Measurements from ENCODE around the gene RGP1. TPM values are rescaled to one million over a fixed set of nuclear protein-coding genes. Genes with fewer than 3 reads are reported as not detected.

The RGP1 gene
- total and polyA plus RNA-seq, 2 donors, result 6.5 to 7.4 TPM

DNA sequence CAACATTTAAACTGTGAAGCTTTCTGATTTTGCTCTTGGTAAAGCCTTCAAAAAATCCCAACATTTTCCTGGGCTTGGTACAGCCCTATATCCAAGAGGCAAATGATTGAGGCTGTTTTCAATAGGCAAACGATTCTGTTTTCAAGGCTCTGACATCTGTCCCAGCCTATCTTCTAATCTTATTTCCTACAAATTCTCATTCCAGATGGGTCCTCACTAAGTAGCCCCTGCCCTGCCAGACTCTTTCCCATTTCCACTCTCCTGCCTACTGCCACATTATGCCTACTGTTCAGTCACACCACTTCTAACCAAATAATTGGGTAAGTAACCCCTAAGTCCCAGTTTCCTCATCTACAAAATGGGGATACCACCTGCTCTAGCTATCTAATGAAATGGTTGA is 3.5 kb upstream of the RGP1 start:
- WGBS, result 99% methylated on average over 1 of the region's 1 CpG
- Histone ChIP-seq H3K27ac (ENCODE audit: low read depth in 1 of 2, low read length in 1 of 2) (no peak overlapping the region), H3K36me3 (ENCODE audit: control insufficient read depth in 2 of 2, insufficient read depth in 2 of 2, low read length in 1 of 2) (peaks cover 26 to 35% of the 10 kb centered on the region in 2 donors), H3K4me3 (ENCODE audit: low read length in 2 of 2) (no peak overlapping the region), H3K4me1 (ENCODE audit: control insufficient read depth in 2 of 2, insufficient read depth in 2 of 2, low read length in 2 of 2) (peaks cover 31 to 44% of the 10 kb centered on the region in 2 donors), H3K27me3 (ENCODE audit: control insufficient read depth in 2 of 2, insufficient read depth in 1 of 2, low read length in 1 of 2) (no peaks in the 10 kb centered on the region), H3K9me3 (ENCODE audit: control insufficient read depth in 2 of 2, insufficient read depth in 1 of 2, low read length in 1 of 2) (no peaks in the 10 kb centered on the region)
- DNase-seq (ENCODE audit: low read depth in 6 of 9, low spot score in 9 of 9), result no peak

DNA sequence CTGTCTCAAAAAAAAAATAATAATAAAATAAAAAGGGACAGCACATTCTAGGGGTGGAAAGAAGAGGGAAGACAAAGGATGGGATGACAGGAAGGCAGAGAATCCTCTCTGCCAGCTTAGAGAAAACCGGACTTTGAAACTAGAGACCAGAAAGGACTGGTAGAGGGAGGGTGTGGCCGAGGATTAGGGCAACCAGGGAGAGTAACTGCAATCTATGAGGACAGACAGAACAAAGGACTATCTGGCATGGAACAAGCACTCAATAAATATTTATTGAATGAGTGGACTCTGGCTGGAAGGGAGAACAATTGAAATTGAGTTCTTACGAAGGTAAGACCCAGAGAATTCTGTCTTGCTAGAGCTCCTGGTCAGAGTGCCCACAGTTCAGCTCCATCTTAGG is 2.5 kb upstream of the RGP1 start:
- DNase-seq (ENCODE audit: low read depth in 6 of 9, low spot score in 9 of 9), result no peak
- peaks cover 31 to 41% of the 10 kb centered on the region in 2 donors for H3K4me1 ChIP-seq (ENCODE audit: control insufficient read depth in 2 of 2, insufficient read depth in 2 of 2, low read length in 2 of 2)

GRCh38 chr9:35748242-35748857 is 737 bp upstream of the RGP1 start:
- H3K36me3 ChIP-seq (ENCODE audit: control insufficient read depth in 2 of 2, insufficient read depth in 2 of 2, low read length in 1 of 2), result peaks cover 37 to 42% of the 10 kb centered on the region in 2 donors
- H3K27me3 ChIP-seq (ENCODE audit: control insufficient read depth in 2 of 2, insufficient read depth in 1 of 2, low read length in 1 of 2), result no peaks in the 10 kb centered on the region
- peak overlapping the region; percentile 81 to 88 for H3K4me3 ChIP-seq (ENCODE audit: low read length in 2 of 2)
- under 1% methylated on average over 24 of the region's 24 CpGs for WGBS
- H3K4me1 ChIP-seq (ENCODE audit: control insufficient read depth in 2 of 2, insufficient read depth in 2 of 2, low read length in 2 of 2), result peaks cover 25 to 34% of the 10 kb centered on the region in 2 donors
- DNase-seq (ENCODE audit: low read depth in 6 of 9, low spot score in 9 of 9), result peak in 3 of 9 donors; percentile 40 to 65 (median 41)
- peak overlapping the region; percentile 46 to 89 for H3K27ac ChIP-seq (ENCODE audit: low read depth in 1 of 2, low read length in 1 of 2)
- no peaks in the 10 kb centered on the region for H3K9me3 ChIP-seq (ENCODE audit: control insufficient read depth in 2 of 2, insufficient read depth in 1 of 2, low read length in 1 of 2)

More for the DNA sequence above, 2.5 kb upstream of the RGP1 start:
- Histone ChIP-seq H3K4me3 (ENCODE audit: low read length in 2 of 2) (no peak overlapping the region), H3K27ac (ENCODE audit: low read depth in 1 of 2, low read length in 1 of 2) (no peak overlapping the region), H3K27me3 (ENCODE audit: control insufficient read depth in 2 of 2, insufficient read depth in 1 of 2, low read length in 1 of 2) (no peaks in the 10 kb centered on the region), H3K36me3 (ENCODE audit: control insufficient read depth in 2 of 2, insufficient read depth in 2 of 2, low read length in 1 of 2) (peaks cover 28 to 33% of the 10 kb centered on the region in 2 donors), H3K9me3 (ENCODE audit: control insufficient read depth in 2 of 2, insufficient read depth in 1 of 2, low read length in 1 of 2) (no peaks in the 10 kb centered on the region)
- 97% methylated on average over 3 of the region's 3 CpGs for WGBS

DNA sequence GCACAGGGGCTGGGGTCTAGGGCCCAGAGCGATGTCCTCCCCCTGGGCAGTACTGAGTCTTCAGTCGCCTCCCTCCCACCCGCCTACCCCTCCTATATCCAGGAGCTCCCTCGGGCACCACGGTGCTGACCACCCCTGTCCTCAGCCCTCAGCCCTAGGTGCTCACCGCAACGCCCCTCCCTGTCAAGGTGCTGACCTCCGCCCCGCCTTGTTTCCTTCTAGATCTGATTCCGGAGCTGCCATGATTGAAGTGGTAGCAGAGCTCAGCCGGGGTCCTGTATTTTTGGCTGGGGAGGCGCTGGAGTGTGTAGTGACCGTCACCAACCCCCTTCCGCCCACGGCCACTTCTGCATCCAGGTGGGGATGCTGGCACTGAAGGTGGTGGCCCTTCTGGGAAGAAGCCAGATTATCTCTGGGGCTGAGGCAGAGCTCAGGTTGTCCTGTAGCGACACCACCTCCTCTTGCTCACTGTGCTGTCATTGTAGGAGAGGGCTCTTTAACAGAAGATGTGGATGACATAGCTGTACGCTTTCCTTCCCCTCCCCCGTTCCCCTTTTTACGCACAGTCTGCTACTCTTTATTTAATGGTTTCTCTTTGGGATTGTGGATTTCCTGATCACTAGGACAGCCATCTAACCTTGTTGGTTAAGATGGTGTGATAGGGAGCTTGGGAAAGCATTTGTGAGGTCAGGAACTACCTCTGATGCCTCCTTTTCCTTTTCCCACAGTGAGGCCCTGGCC is 598 bp downstream of the RGP1 start:
- peaks cover 32 to 38% of the 10 kb centered on the region in 2 donors for H3K36me3 ChIP-seq (ENCODE audit: control insufficient read depth in 2 of 2, insufficient read depth in 2 of 2, low read length in 1 of 2)
- peak overlapping the region; percentile 62 to 89 for H3K27ac ChIP-seq (ENCODE audit: low read depth in 1 of 2, low read length in 1 of 2)
- peaks cover 25 to 33% of the 10 kb centered on the region in 2 donors for H3K4me1 ChIP-seq (ENCODE audit: control insufficient read depth in 2 of 2, insufficient read depth in 2 of 2, low read length in 2 of 2)
- peak in 2 of 9 donors; percentile 47 to 66 for DNase-seq (ENCODE audit: low read depth in 6 of 9, low spot score in 9 of 9)
- no peaks in the 10 kb centered on the region for H3K27me3 ChIP-seq (ENCODE audit: control insufficient read depth in 2 of 2, insufficient read depth in 1 of 2, low read length in 1 of 2)
- H3K9me3 ChIP-seq (ENCODE audit: control insufficient read depth in 2 of 2, insufficient read depth in 1 of 2, low read length in 1 of 2), result no peaks in the 10 kb centered on the region
- peak overlapping the region; percentile 81 to 88 for H3K4me3 ChIP-seq (ENCODE audit: low read length in 2 of 2)
- WGBS, result 9% methylated on average over 19 of the region's 19 CpGs

- peaks cover 31 to 37% of the 10 kb centered on the region in 2 donors for H3K36me3 ChIP-seq (ENCODE audit: control insufficient read depth in 2 of 2, insufficient read depth in 2 of 2, low read length in 1 of 2)
- H3K27ac ChIP-seq (ENCODE audit: low read depth in 1 of 2, low read length in 1 of 2), result peak overlapping the region in 1 of 2 donors; percentile 62
- WGBS, result 79% methylated on average over 4 of the region's 4 CpGs
These were observed 1.1 kb downstream of the RGP1 start for GRCh38 chr9:35750256-35750531.

DNA sequence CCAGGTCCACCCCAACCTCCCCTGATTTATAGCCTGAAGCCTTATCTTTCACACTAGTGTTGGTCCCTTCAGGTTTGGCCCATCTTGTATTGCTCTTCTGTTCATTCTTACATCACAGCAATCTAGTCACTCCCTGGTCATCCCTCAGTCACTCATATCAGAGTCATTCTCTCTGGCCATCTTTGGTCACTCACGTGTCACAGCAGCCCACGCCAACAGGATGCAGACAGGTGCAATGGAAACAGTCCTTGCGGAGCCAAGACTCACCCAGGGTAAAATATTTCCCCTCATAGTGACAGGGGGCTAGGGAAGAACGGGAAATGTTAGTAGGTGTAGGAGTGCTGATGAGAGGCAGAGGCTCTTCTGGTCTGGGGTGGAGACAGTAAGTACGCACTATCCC is 4.4 kb downstream of the RGP1 start:
- Histone ChIP-seq H3K9me3 (ENCODE audit: control insufficient read depth in 2 of 2, insufficient read depth in 1 of 2, low read length in 1 of 2) (no peaks in the 10 kb centered on the region), H3K4me3 (ENCODE audit: low read length in 2 of 2) (no peak overlapping the region), H3K36me3 (ENCODE audit: control insufficient read depth in 2 of 2, insufficient read depth in 2 of 2, low read length in 1 of 2) (peaks cover 31 to 34% of the 10 kb centered on the region in 2 donors), H3K27ac (ENCODE audit: low read depth in 1 of 2, low read length in 1 of 2) (no peak overlapping the region), H3K27me3 (ENCODE audit: control insufficient read depth in 2 of 2, insufficient read depth in 1 of 2, low read length in 1 of 2) (no peaks in the 10 kb centered on the region), H3K4me1 (ENCODE audit: control insufficient read depth in 2 of 2, insufficient read depth in 2 of 2, low read length in 2 of 2) (peaks cover 10 to 25% of the 10 kb centered on the region in 2 donors)
- WGBS, result 97% methylated on average over 5 of the region's 5 CpGs
- no peak for DNase-seq (ENCODE audit: low read depth in 6 of 9, low spot score in 9 of 9)

More at GRCh38 chr9:35750256-35750531, 1.1 kb downstream of the RGP1 start:
- H3K4me3 ChIP-seq (ENCODE audit: low read length in 2 of 2), result peak overlapping the region in 1 of 2 donors; percentile 81
- no peaks in the 10 kb centered on the region for H3K9me3 ChIP-seq (ENCODE audit: control insufficient read depth in 2 of 2, insufficient read depth in 1 of 2, low read length in 1 of 2)
- H3K27me3 ChIP-seq (ENCODE audit: control insufficient read depth in 2 of 2, insufficient read depth in 1 of 2, low read length in 1 of 2), result no peaks in the 10 kb centered on the region
- no peak for DNase-seq (ENCODE audit: low read depth in 6 of 9, low spot score in 9 of 9)
- H3K4me1 ChIP-seq (ENCODE audit: control insufficient read depth in 2 of 2, insufficient read depth in 2 of 2, low read length in 2 of 2), result peaks cover 25 to 32% of the 10 kb centered on the region in 2 donors

GRCh38 chr9:35754264-35754663 is 5.2 kb downstream of the RGP1 start, which contains the start of gene MSMP:
MSMP (minus strand) TSS chr9:35754276; CDS start chr9:35754129, 147 bp downstream.
- H3K9me3 ChIP-seq (ENCODE audit: control insufficient read depth in 2 of 2, insufficient read depth in 1 of 2, low read length in 1 of 2), result no peaks in the 10 kb centered on the region
- H3K4me1 ChIP-seq (ENCODE audit: control insufficient read depth in 2 of 2, insufficient read depth in 2 of 2, low read length in 2 of 2), result peaks cover 10 to 23% of the 10 kb centered on the region in 2 donors
- peaks cover 31 to 34% of the 10 kb centered on the region in 2 donors for H3K36me3 ChIP-seq (ENCODE audit: control insufficient read depth in 2 of 2, insufficient read depth in 2 of 2, low read length in 1 of 2)
- 66% methylated on average over 3 of the region's 3 CpGs for WGBS
- H3K4me3 ChIP-seq (ENCODE audit: low read length in 2 of 2), result no peak within 1 kb of the TSS
- no peak for DNase-seq (ENCODE audit: low read depth in 6 of 9, low spot score in 9 of 9)
- H3K27me3 ChIP-seq (ENCODE audit: control insufficient read depth in 2 of 2, insufficient read depth in 1 of 2, low read length in 1 of 2), result no peaks in the 10 kb centered on the region
- H3K27ac ChIP-seq (ENCODE audit: low read depth in 1 of 2, low read length in 1 of 2), result no peak within 1 kb of the TSS

DNA sequence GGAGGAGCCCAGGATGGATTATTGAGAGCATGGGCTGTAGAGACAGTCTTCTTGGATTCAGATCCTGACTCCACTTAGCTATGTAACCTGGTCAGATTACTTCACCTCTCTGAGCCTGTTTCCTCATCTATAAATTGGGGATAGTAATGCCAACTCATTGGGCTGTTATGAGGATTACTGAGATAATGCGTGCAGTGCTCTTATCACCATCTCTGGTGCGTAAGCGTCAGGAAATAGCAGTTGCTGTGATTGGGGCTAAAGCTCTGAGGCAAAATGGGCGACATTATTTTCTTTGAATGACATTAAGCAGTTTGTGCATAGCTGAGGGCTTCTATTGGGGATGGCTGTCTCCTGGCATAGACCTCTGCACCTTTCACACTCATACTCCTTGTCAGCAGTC is 6.0 kb downstream of the RGP1 start:
- Histone ChIP-seq H3K4me3 (ENCODE audit: low read length in 2 of 2) (no peak overlapping the region), H3K4me1 (ENCODE audit: control insufficient read depth in 2 of 2, insufficient read depth in 2 of 2, low read length in 2 of 2) (peaks cover 6 to 16% of the 10 kb centered on the region in 2 donors), H3K9me3 (ENCODE audit: control insufficient read depth in 2 of 2, insufficient read depth in 1 of 2, low read length in 1 of 2) (no peaks in the 10 kb centered on the region), H3K27ac (ENCODE audit: low read depth in 1 of 2, low read length in 1 of 2) (no peak overlapping the region), H3K27me3 (ENCODE audit: control insufficient read depth in 2 of 2, insufficient read depth in 1 of 2, low read length in 1 of 2) (no peaks in the 10 kb centered on the region), H3K36me3 (ENCODE audit: control insufficient read depth in 2 of 2, insufficient read depth in 2 of 2, low read length in 1 of 2) (peaks cover 31 to 34% of the 10 kb centered on the region in 2 donors)
- WGBS, result 98% methylated on average over 4 of the region's 4 CpGs
- no peak for DNase-seq (ENCODE audit: low read depth in 6 of 9, low spot score in 9 of 9)

All from thymus (tissue), 11 donors.